ENCODE results near the gene BEX4.
"Not testable (repeated sequence)": the region's sequence is repeated elsewhere in the genome, so short reads cannot be mapped to it uniquely, and the experiment has no call there.

BEX4 gene

DNA sequence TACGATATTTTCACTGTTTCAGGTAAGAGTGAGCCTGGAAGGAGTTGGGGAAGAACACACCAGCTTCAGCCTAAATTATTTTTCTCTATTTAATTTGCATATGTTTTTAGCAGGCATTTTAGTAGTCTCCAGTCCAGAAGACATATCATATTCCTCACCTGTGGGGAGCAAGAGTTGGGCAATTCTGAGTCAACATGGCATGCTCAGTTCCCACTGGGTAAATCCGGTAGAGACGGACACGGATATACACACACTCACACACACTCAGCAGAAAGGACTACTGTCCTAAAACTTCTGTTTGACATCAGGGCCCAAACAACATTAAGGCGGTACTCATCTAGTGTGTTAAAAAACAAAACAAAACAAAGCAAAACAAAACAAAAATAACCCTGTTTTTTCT is 4.9 kb upstream of the BEX4 start:
- H3K36me3 ChIP-seq (ENCODE audit: insufficient read depth, low read length) = no peaks in the 10 kb centered on the region
- no peak overlapping the region for H3K4me2 ChIP-seq (ENCODE audit: low read length)
- no peak overlapping the region for H3K9ac ChIP-seq (ENCODE audit: low read depth, low read length)
- H3K4me1 ChIP-seq (ENCODE audit: control insufficient read depth, insufficient read depth, low read length) = peaks cover 2% of the 10 kb centered on the region
- H3K27me3 ChIP-seq (ENCODE audit: control insufficient read depth, insufficient read depth, low read length) = peaks cover 15% of the 10 kb centered on the region
- H3K4me3 ChIP-seq (ENCODE audit: low read length) = no peak overlapping the region
- H3K9me3 ChIP-seq (replicated peaks; ENCODE audit: low read length) = no peaks in the 10 kb centered on the region

DNA sequence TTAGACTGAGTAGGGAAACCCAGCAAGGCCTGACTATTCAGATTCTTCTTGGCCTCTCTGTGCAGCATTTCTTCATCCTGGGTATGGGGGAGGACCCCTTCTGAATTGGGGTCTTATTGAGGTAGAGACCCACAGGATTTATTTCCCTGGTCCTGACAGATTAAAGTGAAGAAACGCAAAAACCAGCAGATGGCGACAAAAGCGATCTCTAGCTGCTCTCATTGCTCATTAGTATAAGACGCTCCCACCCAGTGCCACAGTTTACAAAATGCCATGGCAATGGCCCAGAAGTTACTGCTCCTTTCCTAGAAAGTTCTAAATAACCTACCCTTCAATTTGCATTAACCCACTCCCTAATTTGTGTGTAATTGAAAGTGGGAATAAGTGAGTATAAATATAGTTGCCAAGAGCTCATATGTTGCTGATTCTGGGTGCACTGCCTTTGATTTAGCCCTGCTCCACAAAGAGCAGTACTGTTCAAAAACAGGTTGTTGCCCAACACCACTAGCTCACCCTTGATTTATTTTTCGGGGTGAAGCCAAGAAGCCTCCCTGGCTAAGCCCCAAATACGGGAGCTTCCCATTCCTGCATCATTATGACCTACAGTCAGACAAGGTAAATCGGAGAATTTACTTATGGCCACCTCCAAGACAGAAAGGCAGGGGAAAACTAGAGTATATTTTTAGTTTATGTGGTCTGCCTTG is 3.7 kb upstream of the BEX4 start:
- peaks cover 2% of the 10 kb centered on the region for H3K4me1 ChIP-seq (ENCODE audit: control insufficient read depth, insufficient read depth, low read length)
- no peak overlapping the region for H3K9ac ChIP-seq (ENCODE audit: low read depth, low read length)
- H3K9me3 ChIP-seq (replicated peaks; ENCODE audit: low read length) = no peaks in the 10 kb centered on the region
- H3K27me3 ChIP-seq (ENCODE audit: control insufficient read depth, insufficient read depth, low read length) = peaks cover 8% of the 10 kb centered on the region
- H3K4me3 ChIP-seq (ENCODE audit: low read length) = no peak overlapping the region
- no peaks in the 10 kb centered on the region for H3K36me3 ChIP-seq (ENCODE audit: insufficient read depth, low read length)
- H3K4me2 ChIP-seq (ENCODE audit: low read length) = no peak overlapping the region

DNA sequence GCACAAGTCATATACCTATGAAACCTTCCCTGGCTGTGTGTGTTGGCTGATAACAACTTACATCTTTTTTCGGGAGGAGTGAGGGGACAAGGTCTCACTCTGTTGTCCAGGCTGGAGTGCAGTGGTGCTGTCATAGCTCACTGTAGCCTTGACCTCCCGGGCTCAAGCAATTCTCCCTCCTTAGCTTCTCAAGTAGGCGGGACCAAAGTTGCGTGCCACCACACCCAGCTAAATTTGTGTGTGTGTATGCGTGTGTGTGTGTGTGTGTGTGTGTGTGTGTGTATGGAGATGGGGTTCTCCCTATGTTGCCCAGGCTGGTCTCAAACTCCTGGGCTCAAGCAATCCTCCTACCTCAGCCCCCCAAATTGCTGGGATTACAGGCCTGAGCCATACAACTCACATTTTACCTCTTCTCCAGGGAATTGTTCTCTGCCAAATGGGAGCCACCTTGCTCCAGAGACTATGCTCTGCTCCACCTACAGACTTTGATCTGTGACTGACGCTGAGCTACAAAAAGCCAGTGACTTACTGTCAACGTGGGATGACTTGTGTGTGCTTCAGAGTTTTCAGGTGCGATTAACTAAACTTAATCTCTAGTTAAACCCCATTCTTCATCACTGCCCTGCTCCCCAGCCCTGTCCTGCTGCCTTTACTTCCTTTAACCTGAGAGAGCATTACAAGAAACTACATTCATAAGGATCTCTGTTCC is 2.0 kb upstream of the BEX4 start:
- Histone ChIP-seq H3K9ac (ENCODE audit: low read depth, low read length) (no peak overlapping the region), H3K4me3 (ENCODE audit: low read length) (no peak overlapping the region), H3K4me2 (ENCODE audit: low read length) (no peak overlapping the region), H3K4me1 (ENCODE audit: control insufficient read depth, insufficient read depth, low read length) (peaks cover 2% of the 10 kb centered on the region), H3K9me3 (replicated peaks; ENCODE audit: low read length) (no peaks in the 10 kb centered on the region), H3K36me3 (ENCODE audit: insufficient read depth, low read length) (no peaks in the 10 kb centered on the region), H3K27me3 (ENCODE audit: control insufficient read depth, insufficient read depth, low read length) (peaks cover 5% of the 10 kb centered on the region)

DNA sequence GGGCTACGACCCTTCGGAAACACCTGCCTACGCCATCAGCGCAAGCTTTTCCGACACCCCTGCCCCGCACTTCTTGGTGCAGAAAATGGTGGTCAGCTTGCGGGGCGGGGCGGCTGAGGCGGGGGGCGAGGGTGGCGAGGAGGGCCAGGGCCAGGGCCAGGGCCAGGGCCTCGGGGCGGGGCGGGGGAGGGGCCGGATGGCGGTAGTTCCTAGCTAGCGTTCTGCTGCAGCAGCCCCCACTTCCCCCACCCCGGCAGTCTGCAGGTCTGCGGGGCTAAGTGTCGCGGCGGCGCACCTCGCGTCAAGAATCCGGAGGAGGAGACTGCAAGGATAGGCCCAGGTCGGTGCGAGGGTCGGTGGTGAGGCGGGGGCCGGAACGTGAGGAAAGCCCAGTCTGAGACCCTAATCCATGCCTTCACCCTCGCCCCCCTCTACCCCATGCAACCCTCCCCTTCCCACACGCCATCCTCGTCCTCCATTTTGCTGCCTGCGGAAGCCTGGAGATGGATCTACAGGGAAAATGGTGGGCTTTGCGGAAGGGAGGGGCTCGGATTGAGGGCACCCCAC is 600 bp downstream of the BEX4 start:
- peaks cover 2% of the 10 kb centered on the region for H3K4me1 ChIP-seq (ENCODE audit: control insufficient read depth, insufficient read depth, low read length)
- no peaks in the 10 kb centered on the region for H3K36me3 ChIP-seq (ENCODE audit: insufficient read depth, low read length)
- H3K9ac ChIP-seq (ENCODE audit: low read depth, low read length) = peak overlapping the region; percentile 86
- H3K27me3 ChIP-seq (ENCODE audit: control insufficient read depth, insufficient read depth, low read length) = peaks cover 6% of the 10 kb centered on the region
- H3K4me2 ChIP-seq (ENCODE audit: low read length) = peak overlapping the region; percentile 82
- H3K4me3 ChIP-seq (ENCODE audit: low read length) = peak overlapping the region; percentile 81
- no peaks in the 10 kb centered on the region for H3K9me3 ChIP-seq (replicated peaks; ENCODE audit: low read length)

DNA sequence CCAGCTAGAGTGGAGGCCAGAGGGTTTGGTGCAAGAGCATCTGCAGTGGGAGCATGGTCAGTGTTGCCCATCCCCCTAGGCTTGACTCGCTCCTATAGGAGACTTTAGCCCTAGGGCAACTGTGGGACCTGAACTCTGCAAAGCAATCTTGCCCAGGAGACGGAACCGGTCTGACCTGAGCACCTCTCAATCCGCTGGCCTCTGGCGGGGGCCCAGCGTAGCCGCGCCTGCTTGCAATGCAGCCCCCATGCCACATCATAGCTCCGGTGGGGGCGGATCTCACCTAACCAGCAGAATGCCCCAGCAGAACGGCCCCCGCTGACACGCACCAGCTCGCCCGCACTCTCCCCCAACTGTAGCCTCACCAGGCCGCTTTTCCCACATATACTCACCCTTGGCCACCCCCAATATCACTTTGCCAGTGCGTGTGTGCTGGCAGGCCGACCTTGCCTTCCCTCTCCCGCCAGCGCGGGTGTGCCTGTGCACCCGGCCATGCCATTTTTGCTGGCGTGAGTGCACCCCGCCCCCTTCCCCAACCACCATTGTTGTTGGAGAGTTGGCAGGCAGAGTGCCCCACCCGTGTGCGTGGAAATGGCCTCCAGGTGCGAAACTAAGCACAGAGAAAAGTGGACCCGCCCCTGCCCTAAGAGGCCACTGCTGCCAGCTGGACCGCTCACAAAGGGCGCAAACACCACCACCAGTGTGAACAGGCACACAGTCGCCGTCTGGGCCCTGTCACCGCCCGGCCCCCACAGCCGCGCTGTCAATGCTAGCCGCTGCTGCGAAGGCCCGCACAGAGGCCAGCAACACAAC is 5.8 kb downstream of the BEX4 start:
- Histone ChIP-seq H3K9me3 (replicated peaks; ENCODE audit: low read length) (no peaks in the 10 kb centered on the region), H3K9ac (ENCODE audit: low read depth, low read length) (no peak overlapping the region), H3K36me3 (ENCODE audit: insufficient read depth, low read length) (no peaks in the 10 kb centered on the region), H3K4me3 (ENCODE audit: low read length) (no peak overlapping the region), H3K4me2 (ENCODE audit: low read length) (no peak overlapping the region), H3K27me3 (ENCODE audit: control insufficient read depth, insufficient read depth, low read length) (peaks cover 51% of the 10 kb centered on the region), H3K4me1 (ENCODE audit: control insufficient read depth, insufficient read depth, low read length) (no peaks in the 10 kb centered on the region)

DNA sequence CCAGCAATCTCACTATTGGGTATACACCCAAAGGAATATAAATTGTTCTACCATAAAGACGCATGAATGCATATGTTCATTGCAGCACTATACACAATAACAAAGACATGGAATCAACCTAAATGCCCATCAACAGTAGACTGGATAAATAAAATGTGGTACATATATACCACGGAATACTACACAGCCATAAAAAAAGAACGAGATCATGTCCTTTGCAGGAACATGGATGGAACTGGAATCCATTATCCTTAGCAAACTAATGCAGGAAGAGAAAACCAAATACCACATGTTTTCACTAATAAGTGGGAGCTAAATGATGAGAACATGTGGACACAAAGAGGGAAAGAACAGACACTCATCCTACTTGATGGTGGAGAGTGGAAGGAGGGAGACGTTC is 11.0 kb downstream of the BEX4 start:
- not testable (repeated sequence) for H3K36me3 ChIP-seq (ENCODE audit: insufficient read depth, low read length); H3K9me3 ChIP-seq (replicated peaks; ENCODE audit: low read length); H3K9ac ChIP-seq (ENCODE audit: low read depth, low read length); H3K4me3 ChIP-seq (ENCODE audit: low read length); H3K4me2 ChIP-seq (ENCODE audit: low read length); H3K4me1 ChIP-seq (ENCODE audit: control insufficient read depth, insufficient read depth, low read length)
- peaks cover 79% of the 10 kb centered on the region for H3K27me3 ChIP-seq (ENCODE audit: control insufficient read depth, insufficient read depth, low read length)

DNA sequence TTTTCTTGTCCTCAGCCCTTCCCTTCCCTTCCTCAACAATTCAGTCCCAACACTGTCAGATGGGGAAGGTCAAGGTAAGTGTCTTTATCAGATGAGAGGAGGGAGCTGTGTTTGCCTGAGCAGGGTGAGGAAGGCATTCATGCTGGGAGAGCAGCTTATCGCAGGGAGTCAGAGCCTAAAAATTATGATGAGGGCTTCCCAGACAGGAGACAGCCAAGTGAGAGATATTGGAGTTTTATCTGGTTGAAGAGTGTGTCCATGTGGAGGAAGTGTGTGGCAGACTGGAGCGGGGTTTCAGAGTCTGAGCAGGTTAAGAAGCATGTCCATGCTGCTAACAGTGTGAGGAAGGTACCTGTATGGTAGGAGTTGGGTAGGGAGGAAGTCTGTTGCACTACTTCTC is 18.4 kb downstream of the BEX4 start:
- H3K4me3 ChIP-seq (ENCODE audit: low read length) = no peak overlapping the region
- H3K4me2 ChIP-seq (ENCODE audit: low read length) = no peak overlapping the region
- H3K36me3 ChIP-seq (ENCODE audit: insufficient read depth, low read length) = no peaks in the 10 kb centered on the region
- H3K27me3 ChIP-seq (ENCODE audit: control insufficient read depth, insufficient read depth, low read length) = peaks cover 40% of the 10 kb centered on the region
- no peak overlapping the region for H3K9ac ChIP-seq (ENCODE audit: low read depth, low read length)
- H3K9me3 ChIP-seq (replicated peaks; ENCODE audit: low read length) = no peaks in the 10 kb centered on the region
- no peaks in the 10 kb centered on the region for H3K4me1 ChIP-seq (ENCODE audit: control insufficient read depth, insufficient read depth, low read length)

DNA sequence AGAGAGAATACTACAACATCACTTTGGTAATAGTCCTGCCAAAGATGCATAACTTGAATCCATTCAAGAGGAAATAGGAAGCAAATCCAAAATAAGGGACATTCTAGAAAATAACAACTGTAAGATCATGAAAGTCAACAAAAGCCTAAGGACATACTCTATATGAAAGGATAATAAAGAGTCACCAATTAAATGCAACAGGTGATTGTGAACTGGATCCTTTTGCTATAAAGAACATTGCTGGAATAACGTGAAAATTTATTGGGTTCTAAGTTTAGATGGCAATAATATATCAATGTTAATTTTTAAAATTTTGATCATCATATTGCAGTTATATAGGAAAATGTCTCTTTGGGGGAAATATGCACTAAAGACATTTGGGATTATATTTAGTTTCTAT is 20.0 kb downstream of the BEX4 start:
- H3K4me2 ChIP-seq (ENCODE audit: low read length) = no peak overlapping the region
- H3K9me3 ChIP-seq (replicated peaks; ENCODE audit: low read length) = no peaks in the 10 kb centered on the region
- peaks cover 36% of the 10 kb centered on the region for H3K27me3 ChIP-seq (ENCODE audit: control insufficient read depth, insufficient read depth, low read length)
- H3K4me3 ChIP-seq (ENCODE audit: low read length) = no peak overlapping the region
- H3K9ac ChIP-seq (ENCODE audit: low read depth, low read length) = no peak overlapping the region
- no peaks in the 10 kb centered on the region for H3K4me1 ChIP-seq (ENCODE audit: control insufficient read depth, insufficient read depth, low read length)
- no peaks in the 10 kb centered on the region for H3K36me3 ChIP-seq (ENCODE audit: insufficient read depth, low read length)

DNA sequence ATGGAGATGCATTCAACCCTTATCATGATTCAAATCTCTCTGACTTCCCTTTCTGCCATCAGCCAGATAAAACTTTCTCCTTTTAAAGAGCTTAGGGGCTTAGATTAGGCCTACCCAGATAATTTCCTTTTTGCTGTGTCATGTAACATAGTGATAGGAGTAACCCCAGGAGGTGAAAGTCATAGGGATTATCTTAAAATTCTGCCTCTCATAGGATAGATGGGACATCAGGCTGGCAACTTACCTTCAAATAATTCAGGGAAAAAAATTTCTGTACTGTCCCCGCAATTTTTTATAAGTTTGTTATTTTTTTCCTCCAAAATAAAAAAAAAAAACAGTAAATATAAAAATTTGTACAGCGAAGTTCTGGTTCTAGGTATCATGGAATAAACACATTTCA is 20.7 kb downstream of the BEX4 start:
- not testable (repeated sequence) for H3K36me3 ChIP-seq (ENCODE audit: insufficient read depth, low read length); H3K9me3 ChIP-seq (replicated peaks; ENCODE audit: low read length); H3K9ac ChIP-seq (ENCODE audit: low read depth, low read length); H3K4me2 ChIP-seq (ENCODE audit: low read length); H3K4me1 ChIP-seq (ENCODE audit: control insufficient read depth, insufficient read depth, low read length); H3K4me3 ChIP-seq (ENCODE audit: low read length)
- peaks cover 37% of the 10 kb centered on the region for H3K27me3 ChIP-seq (ENCODE audit: control insufficient read depth, insufficient read depth, low read length)

DNA sequence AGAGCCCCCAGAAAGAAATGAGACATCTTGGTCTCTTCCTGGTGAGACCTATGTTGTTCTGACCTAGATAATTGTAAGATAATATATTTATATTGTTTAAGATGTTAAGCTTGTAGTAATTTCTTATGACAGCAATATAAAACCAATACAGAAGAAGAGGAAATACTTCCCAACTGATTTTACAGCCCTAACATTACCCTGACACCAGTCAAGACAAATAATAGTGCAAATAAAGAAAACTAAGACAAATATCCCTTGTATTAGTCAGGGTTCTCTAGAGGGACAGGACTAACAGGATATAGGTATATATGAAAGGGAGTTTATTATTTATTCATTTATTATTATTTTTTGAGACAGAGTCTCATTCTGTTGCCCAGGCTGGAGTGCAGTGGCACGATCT is 21.4 kb downstream of the BEX4 start:
- Histone ChIP-seq H3K4me1 (ENCODE audit: control insufficient read depth, insufficient read depth, low read length) (no peaks in the 10 kb centered on the region), H3K4me3 (ENCODE audit: low read length) (no peak overlapping the region), H3K4me2 (ENCODE audit: low read length) (no peak overlapping the region), H3K36me3 (ENCODE audit: insufficient read depth, low read length) (no peaks in the 10 kb centered on the region), H3K9ac (ENCODE audit: low read depth, low read length) (no peak overlapping the region), H3K9me3 (replicated peaks; ENCODE audit: low read length) (no peaks in the 10 kb centered on the region), H3K27me3 (ENCODE audit: control insufficient read depth, insufficient read depth, low read length) (peaks cover 31% of the 10 kb centered on the region)

DNA sequence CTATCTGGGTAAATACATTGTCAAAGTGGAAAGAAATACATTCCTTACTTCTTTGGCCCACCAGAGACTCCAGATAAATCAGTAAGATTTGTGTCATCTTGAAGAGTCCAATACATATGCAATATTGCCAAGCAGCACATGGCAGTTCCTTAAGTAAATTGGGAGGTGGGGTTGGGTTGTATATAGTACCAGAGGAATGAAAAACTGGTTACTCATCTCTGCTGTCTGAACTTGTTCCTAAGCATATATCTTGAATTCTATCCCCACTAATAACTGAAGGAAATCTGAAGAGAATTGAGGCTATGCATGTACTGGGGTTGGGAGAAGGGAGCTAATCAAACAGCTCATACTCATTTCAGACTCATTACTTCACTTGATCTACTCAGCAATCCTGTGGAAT is 25.2 kb downstream of the BEX4 start:
- H3K9me3 ChIP-seq (replicated peaks; ENCODE audit: low read length) = no peaks in the 10 kb centered on the region
- H3K4me2 ChIP-seq (ENCODE audit: low read length) = no peak overlapping the region
- no peak overlapping the region for H3K9ac ChIP-seq (ENCODE audit: low read depth, low read length)
- H3K4me3 ChIP-seq (ENCODE audit: low read length) = no peak overlapping the region
- peaks cover 23% of the 10 kb centered on the region for H3K27me3 ChIP-seq (ENCODE audit: control insufficient read depth, insufficient read depth, low read length)
- H3K36me3 ChIP-seq (ENCODE audit: insufficient read depth, low read length) = no peaks in the 10 kb centered on the region
- no peaks in the 10 kb centered on the region for H3K4me1 ChIP-seq (ENCODE audit: control insufficient read depth, insufficient read depth, low read length)

All from skeletal muscle satellite cell (primary cell).